Lung (tissue), 12 donors: ENCODE results near the gene FHOD3. TPM values are rescaled to one million over a fixed set of nuclear protein-coding genes. Genes with fewer than 3 reads are reported as not detected.

Experiments
- ATAC-seq: fragments of 200-7000 bp; cut with Tn5 transposase; one replicate; pipeline ENCODE4 v1.9.1; 2020; ENCODE audit warnings: moderate number of reproducible peaks; ENCODE audit not compliant: insufficient read depth, low FRiP score
- DNase-seq, 3 donors: peaks; one replicate each; pipeline ENCODE4 v3.0.0-alpha.2; 2013 to 2017
- H3K27ac ChIP-seq, 2 donors: one replicate each; pipeline ENCODE4 v1.5.1; 2013; ENCODE audit warnings: mild to moderate bottlenecking in 2 of 2, moderate library complexity in 2 of 2, control low read depth in 1 of 2, inconsistent platforms in 1 of 2, low read depth in 1 of 2, low read length in 1 of 2
- H3K27me3 ChIP-seq, 3 donors: one replicate each; pipeline ENCODE4 v1.5.1; 2013; ENCODE audit warnings: low read length in 2 of 3; ENCODE audit not compliant: control insufficient read depth in 3 of 3, insufficient read depth in 3 of 3
- H3K36me3 ChIP-seq, 4 donors: one replicate each; pipeline ENCODE4 v1.5.1; 2013; ENCODE audit warnings: low read length in 4 of 4, mild to moderate bottlenecking in 1 of 4, moderate library complexity in 1 of 4; ENCODE audit not compliant: control insufficient read depth in 4 of 4, insufficient read depth in 4 of 4
- H3K4me1 ChIP-seq, 5 donors: one replicate each; pipeline ENCODE4 v1.5.1; 2013; ENCODE audit warnings: low read length in 5 of 5, mild to moderate bottlenecking in 2 of 5, moderate library complexity in 1 of 5; ENCODE audit not compliant: control insufficient read depth in 5 of 5, insufficient read depth in 5 of 5
- H3K4me3 ChIP-seq: one replicate; pipeline ENCODE4 v1.5.1; 2013; ENCODE audit warnings: mild to moderate bottlenecking, control low read depth, moderate library complexity
- H3K9ac ChIP-seq, 2 donors: one replicate each; pipeline ENCODE4 v1.5.1; 2013; ENCODE audit warnings: low read length in 2 of 2, control low read depth in 1 of 2; ENCODE audit not compliant: insufficient read depth in 1 of 2
- H3K9me3 ChIP-seq, 4 donors: one replicate each; pipeline ENCODE4 v1.5.1; 2013; ENCODE audit warnings: low read length in 3 of 4, mild to moderate bottlenecking in 1 of 4, moderate library complexity in 1 of 4; ENCODE audit not compliant: control insufficient read depth in 4 of 4, insufficient read depth in 3 of 4
- CTCF ChIP-seq: IDR thresholded peaks from 2 replicates; pipeline ENCODE4 v1.5.1; 2012; ENCODE audit warnings: mild to moderate bottlenecking; ENCODE audit errors: control extremely low read depth, extremely low read depth
- WGBS, 2 donors: extraction: QIAGEN DNeasy Blood & Tissue Kit; methylation state at CpG; one replicate each; pipeline ENCODE4 v1.1.7; 2013; 5-methylcytosine and 5-hydroxymethylcytosine counted together
- polyA plus RNA-seq, 2 donors: library from polyadenylated mRNA; stranded (reverse); fragments of 200-250 nt; gene quantifications; one replicate each; pipeline ENCODE4 v1.2.1, GENCODE V29; 2013
- total RNA-seq, 2 donors: library from RNA; depleted of rRNA in 1 of 2; stranded (reverse); fragments of >200 nt in 1 of 2; gene quantifications; one replicate each; pipeline ENCODE4 v1.2.1, GENCODE V29; 2014 to 2021
- donor health status: control.
- donor health status: control.
- donor health status: Bipolar disorder and iron deficiency.
- donor health status: healthy.
- donor health status: DM: yes; HTN: yes; CAD: no.

The FHOD3 gene
- total and polyA plus RNA-seq, 4 donors: 1.0 to 7.4 (median 2.9) TPM

DNA sequence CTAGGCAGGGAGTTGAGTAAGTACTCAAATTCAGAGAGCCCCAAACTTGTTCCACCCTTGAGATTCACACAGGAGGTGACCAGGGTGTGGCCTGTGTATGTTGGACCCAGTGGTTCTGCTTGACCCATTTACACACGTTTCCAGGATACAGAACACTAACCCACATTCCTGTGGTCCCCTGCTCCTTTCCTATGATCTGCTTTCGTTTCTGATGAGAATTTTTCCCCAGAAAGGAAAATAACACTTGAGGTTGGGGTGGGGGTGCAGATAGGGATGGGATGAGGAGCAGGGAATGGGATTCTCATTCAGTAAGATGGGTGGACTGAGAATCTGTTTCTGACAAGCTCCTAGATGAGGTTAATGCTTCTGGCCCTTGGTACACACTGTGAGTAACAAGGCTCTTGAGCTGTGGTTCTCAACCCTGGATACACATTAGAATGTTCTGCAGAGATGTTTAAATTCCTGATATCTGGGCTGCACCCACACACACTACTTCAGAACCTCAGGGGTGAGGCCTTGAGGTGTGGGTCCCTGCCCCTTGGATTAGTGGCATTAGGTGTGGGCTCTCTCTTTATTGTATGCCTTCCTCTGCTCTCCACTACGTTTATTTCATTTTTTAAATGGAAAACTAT, 472.9 kb downstream of the FHOD3 start:
- Histone ChIP-seq H3K9ac (no peak overlapping the region), H3K9me3 (peaks cover 0 to 1% (median 0%) of the 10 kb centered on the region in 4 donors), H3K36me3 (no peaks in the 10 kb centered on the region), H3K27me3 (no peaks in the 10 kb centered on the region), H3K27ac (no peak overlapping the region), H3K4me3 (no peak overlapping the region), H3K4me1 (no peaks in the 10 kb centered on the region)
- 61 to 77% methylated on average over 3 of the region's 3 CpGs for WGBS, 2 donors
- no peak for DNase-seq
- TF ChIP-seq CTCF: no peak
- no peak for ATAC-seq

GRCh38 chr18:36771245-36771644, 473.7 kb downstream of the FHOD3 start:
- WGBS, 2 donors: 71 to 79% methylated on average over 4 of the region's 4 CpGs
- H3K36me3 ChIP-seq: no peaks in the 10 kb centered on the region
- H3K9ac ChIP-seq: no peak overlapping the region
- peaks cover 0 to 1% (median 0%) of the 10 kb centered on the region in 4 donors for H3K9me3 ChIP-seq
- DNase-seq (no peak), ATAC-seq (no peak)
- H3K4me3 ChIP-seq: no peak overlapping the region
- no peaks in the 10 kb centered on the region for H3K27me3 ChIP-seq
- no peak overlapping the region for H3K27ac ChIP-seq
- H3K4me1 ChIP-seq: no peaks in the 10 kb centered on the region
- TF ChIP-seq CTCF: no peak

GRCh38 chr18:36772241-36772723, 474.8 kb downstream of the FHOD3 start:
- Histone ChIP-seq H3K4me3 (no peak overlapping the region), H3K4me1 (no peaks in the 10 kb centered on the region), H3K9me3 (peaks cover 0 to 1% (median 0%) of the 10 kb centered on the region in 4 donors), H3K9ac (no peak overlapping the region), H3K27me3 (no peaks in the 10 kb centered on the region), H3K27ac (no peak overlapping the region), H3K36me3 (no peaks in the 10 kb centered on the region)
- DNase-seq (no peak), ATAC-seq (no peak)
- no peak for TF ChIP-seq CTCF
- 82 to 83% methylated on average over 4 of the region's 4 CpGs for WGBS, 2 donors

DNA sequence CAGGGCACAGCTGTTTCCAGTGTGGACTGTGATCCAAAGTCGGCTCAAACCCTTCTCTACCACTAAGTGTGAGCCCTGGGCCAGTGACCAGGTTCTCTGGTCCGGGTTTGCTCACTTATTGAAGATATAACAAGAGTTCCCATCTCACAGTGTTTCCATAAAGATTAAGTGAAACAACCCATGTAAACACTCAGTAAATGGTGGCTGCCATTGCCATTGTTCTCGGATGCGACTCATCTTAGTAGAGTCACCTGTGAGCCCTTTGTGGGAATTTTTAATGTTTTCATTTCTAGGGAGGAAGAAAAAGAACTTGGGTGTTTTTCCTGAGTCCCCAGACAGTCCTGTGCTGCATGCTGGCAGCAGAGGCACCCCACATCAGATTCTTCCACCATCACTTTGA, 477.9 kb downstream of the FHOD3 start:
- no peaks in the 10 kb centered on the region for H3K4me1 ChIP-seq
- DNase-seq (no peak), ATAC-seq (no peak)
- H3K9ac ChIP-seq: no peak overlapping the region
- no peaks in the 10 kb centered on the region for H3K9me3 ChIP-seq
- whole genome bisulfite sequencing, 2 donors: 85 to 100% methylated on average over 4 of the region's 4 CpGs
- no peak overlapping the region for H3K27ac ChIP-seq
- H3K4me3 ChIP-seq: no peak overlapping the region
- H3K27me3 ChIP-seq: no peaks in the 10 kb centered on the region
- TF ChIP-seq CTCF: no peak
- H3K36me3 ChIP-seq: no peaks in the 10 kb centered on the region
